ENCODE measurements around the gene ADAMTS9. TPM values are rescaled to one million over a fixed set of nuclear protein-coding genes. Genes with fewer than 3 reads are reported as not detected.

Gene ADAMTS9
- total RNA-seq, 3 donors from 2014 or later (not counting 1 experiment from before 2014, with no cell fraction given) = not detected

DNA sequence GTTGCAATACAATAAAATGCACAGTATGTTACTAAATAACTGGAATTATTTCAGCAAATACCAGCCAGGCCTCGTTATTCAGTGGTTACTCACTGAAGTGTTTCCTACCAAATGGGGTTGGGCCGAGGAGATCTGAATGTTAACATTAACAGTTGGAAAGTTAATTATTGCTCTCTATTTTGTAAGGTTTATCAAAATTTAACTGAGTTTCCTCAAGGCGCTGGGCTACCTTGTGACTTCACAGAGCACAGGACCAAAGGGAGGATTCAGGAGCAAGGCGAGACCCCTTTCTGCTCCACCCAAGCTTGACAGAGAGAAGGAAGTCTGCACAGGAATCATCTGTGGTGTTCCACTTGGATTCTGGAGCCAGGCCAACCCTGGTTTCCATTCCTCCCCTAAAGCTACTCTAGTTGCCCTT is 21.6 kb downstream of the ADAMTS9 start:
- H3K36me3 ChIP-seq (ENCODE audit: control insufficient read depth, insufficient read depth, low read length) = no peaks in the 10 kb centered on the region
- no peak overlapping the region for H3K27ac Mint-ChIP-seq
- H3K27me3 ChIP-seq (ENCODE audit: control insufficient read depth, insufficient read depth, low read length) = no peaks in the 10 kb centered on the region
- no peak for ATAC-seq
- intact Hi-C loops (cut with micrococcal nuclease) = no loop called here
- H3K4me1 Mint-ChIP-seq = no peaks in the 10 kb centered on the region
- no peaks in the 10 kb centered on the region for H3K27me3 Mint-ChIP-seq (ENCODE audit: low read depth in 2 of 2)
- 60% methylated on average over 4 of the region's 4 CpGs for WGBS (ENCODE audit: insufficient coverage)
- H3K36me3 Mint-ChIP-seq = peaks cover 5% of the 10 kb centered on the region
- no peak overlapping the region for H3K4me3 Mint-ChIP-seq
- H3K9me3 ChIP-seq (ENCODE audit: control insufficient read depth, insufficient read depth, low read length) = no peaks in the 10 kb centered on the region
- no peak for DNase-seq
- H3K9me3 Mint-ChIP-seq = peaks cover 6 to 12% of the 10 kb centered on the region in 2 donors
- no peak overlapping the region for H3K4me3 ChIP-seq (ENCODE audit: low read length)
- H3K27ac ChIP-seq (ENCODE audit: low read length) = no peak overlapping the region
- TF ChIP-seq, protein P1, sequence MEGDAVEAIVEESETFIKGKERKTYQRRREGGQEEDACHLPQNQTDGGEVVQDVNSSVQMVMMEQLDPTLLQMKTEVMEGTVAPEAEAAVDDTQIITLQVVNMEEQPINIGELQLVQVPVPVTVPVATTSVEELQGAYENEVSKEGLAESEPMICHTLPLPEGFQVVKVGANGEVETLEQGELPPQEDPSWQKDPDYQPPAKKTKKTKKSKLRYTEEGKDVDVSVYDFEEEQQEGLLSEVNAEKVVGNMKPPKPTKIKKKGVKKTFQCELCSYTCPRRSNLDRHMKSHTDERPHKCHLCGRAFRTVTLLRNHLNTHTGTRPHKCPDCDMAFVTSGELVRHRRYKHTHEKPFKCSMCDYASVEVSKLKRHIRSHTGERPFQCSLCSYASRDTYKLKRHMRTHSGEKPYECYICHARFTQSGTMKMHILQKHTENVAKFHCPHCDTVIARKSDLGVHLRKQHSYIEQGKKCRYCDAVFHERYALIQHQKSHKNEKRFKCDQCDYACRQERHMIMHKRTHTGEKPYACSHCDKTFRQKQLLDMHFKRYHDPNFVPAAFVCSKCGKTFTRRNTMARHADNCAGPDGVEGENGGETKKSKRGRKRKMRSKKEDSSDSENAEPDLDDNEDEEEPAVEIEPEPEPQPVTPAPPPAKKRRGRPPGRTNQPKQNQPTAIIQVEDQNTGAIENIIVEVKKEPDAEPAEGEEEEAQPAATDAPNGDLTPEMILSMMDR (IDR thresholded peaks at IDR 0.05) = no peak
- H3K4me1 ChIP-seq (ENCODE audit: control insufficient read depth, insufficient read depth, low read length) = no peaks in the 10 kb centered on the region

DNA sequence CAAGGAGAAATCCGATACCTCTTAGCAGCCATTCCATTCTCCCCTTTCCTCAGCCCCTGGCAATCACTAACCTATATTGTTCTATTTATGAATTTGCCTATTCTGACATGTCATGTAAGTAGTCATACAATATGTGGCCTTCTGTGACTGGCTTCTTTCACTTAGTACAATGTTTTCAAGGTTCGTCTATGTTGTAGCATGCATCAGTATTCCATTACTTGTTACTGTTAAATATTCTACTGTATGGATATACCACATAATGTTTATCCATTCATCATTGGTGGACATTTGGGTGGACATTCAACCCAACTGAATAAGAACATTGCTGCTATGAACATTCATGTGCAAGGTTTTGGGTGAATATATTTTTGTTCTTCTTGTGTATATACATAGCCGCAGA is 23.4 kb downstream of the ADAMTS9 start:
- Mint-ChIP-seq H3K4me1 (no peaks in the 10 kb centered on the region), H3K4me3 (no peak overlapping the region), H3K36me3 (peaks cover 5% of the 10 kb centered on the region), H3K27me3 (ENCODE audit: low read depth in 2 of 2) (no peaks in the 10 kb centered on the region), H3K27ac (no peak overlapping the region), H3K9me3 (peaks cover 6 to 7% of the 10 kb centered on the region in 2 donors)
- no peaks in the 10 kb centered on the region for H3K36me3 ChIP-seq (ENCODE audit: control insufficient read depth, insufficient read depth, low read length)
- intact Hi-C loops (cut with micrococcal nuclease) = no loop called here
- WGBS (ENCODE audit: insufficient coverage) = 100% methylated on average over 2 of the region's 3 CpGs
- DNase-seq (no peak), ATAC-seq (no peak)
- no peak overlapping the region for H3K27ac ChIP-seq (ENCODE audit: low read length)
- TF ChIP-seq, protein P1 (IDR thresholded peaks at IDR 0.05) = no peak
- no peaks in the 10 kb centered on the region for H3K27me3 ChIP-seq (ENCODE audit: control insufficient read depth, insufficient read depth, low read length)
- no peak overlapping the region for H3K4me3 ChIP-seq (ENCODE audit: low read length)
- H3K4me1 ChIP-seq (ENCODE audit: control insufficient read depth, insufficient read depth, low read length) = no peaks in the 10 kb centered on the region
- H3K9me3 ChIP-seq (ENCODE audit: control insufficient read depth, insufficient read depth, low read length) = no peaks in the 10 kb centered on the region

DNA sequence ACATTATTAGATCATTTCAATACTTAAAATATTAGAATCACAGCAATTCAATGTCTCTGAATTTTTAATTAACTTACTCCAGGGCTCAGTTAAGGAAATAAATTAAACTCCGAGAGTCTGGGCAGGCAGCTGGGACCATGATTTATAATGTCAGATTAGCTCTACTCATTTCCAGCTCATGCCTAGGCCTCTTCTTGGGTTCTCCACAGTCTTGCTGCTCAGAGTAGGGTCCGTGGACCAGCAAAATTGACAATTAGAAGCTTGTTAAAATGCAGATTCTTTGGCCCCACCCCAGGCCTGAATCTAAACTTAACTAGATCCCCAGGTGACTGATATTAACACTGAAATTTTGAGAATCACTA is 28.2 kb downstream of the ADAMTS9 start:
- H3K4me3 ChIP-seq (ENCODE audit: low read length) = no peak overlapping the region
- TF ChIP-seq, protein P1 (IDR thresholded peaks at IDR 0.05) = no peak
- Mint-ChIP-seq H3K4me1 (no peaks in the 10 kb centered on the region), H3K4me3 (no peak overlapping the region), H3K27ac (no peak overlapping the region), H3K27me3 (ENCODE audit: low read depth in 2 of 2) (no peaks in the 10 kb centered on the region), H3K36me3 (peaks cover 5% of the 10 kb centered on the region), H3K9me3 (peaks cover 6 to 7% of the 10 kb centered on the region in 2 donors)
- no peaks in the 10 kb centered on the region for H3K9me3 ChIP-seq (ENCODE audit: control insufficient read depth, insufficient read depth, low read length)
- no peak overlapping the region for H3K27ac ChIP-seq (ENCODE audit: low read length)
- 69% methylated on average over 2 of the region's 2 CpGs for WGBS (ENCODE audit: insufficient coverage)
- ATAC-seq (no peak), DNase-seq (no peak)
- no peaks in the 10 kb centered on the region for H3K36me3 ChIP-seq (ENCODE audit: control insufficient read depth, insufficient read depth, low read length)
- no peaks in the 10 kb centered on the region for H3K27me3 ChIP-seq (ENCODE audit: control insufficient read depth, insufficient read depth, low read length)
- no peaks in the 10 kb centered on the region for H3K4me1 ChIP-seq (ENCODE audit: control insufficient read depth, insufficient read depth, low read length)
- intact Hi-C loops (cut with micrococcal nuclease) = no loop called here

DNA sequence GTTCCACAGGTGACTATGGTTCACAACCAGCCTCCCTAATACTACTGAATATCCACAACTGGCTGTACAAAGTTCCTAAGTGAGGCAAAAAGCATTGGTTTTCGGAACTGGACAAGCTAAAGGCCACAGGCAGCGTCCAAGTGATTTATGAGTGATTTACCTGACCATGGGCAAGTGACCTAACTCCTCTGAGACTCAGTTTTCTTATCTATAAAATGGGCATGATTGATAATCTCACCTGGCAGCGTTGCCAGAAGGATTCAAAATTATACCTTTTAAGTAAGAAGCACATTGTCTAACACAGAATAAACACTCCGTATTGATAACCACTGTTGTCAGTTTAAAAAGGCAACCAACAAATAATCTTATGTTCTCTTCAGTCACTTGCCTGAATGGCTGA is 29.8 kb downstream of the ADAMTS9 start:
- H3K4me1 Mint-ChIP-seq = no peaks in the 10 kb centered on the region
- Histone ChIP-seq H3K9me3 (ENCODE audit: control insufficient read depth, insufficient read depth, low read length) (no peaks in the 10 kb centered on the region), H3K36me3 (ENCODE audit: control insufficient read depth, insufficient read depth, low read length) (no peaks in the 10 kb centered on the region), H3K4me3 (ENCODE audit: low read length) (no peak overlapping the region), H3K4me1 (ENCODE audit: control insufficient read depth, insufficient read depth, low read length) (no peaks in the 10 kb centered on the region), H3K27ac (ENCODE audit: low read length) (no peak overlapping the region), H3K27me3 (ENCODE audit: control insufficient read depth, insufficient read depth, low read length) (no peaks in the 10 kb centered on the region)
- intact Hi-C loops (cut with micrococcal nuclease) = no loop called here
- H3K4me3 Mint-ChIP-seq = no peak overlapping the region
- 79% methylated on average over 4 of the region's 4 CpGs for WGBS (ENCODE audit: insufficient coverage)
- no peak for DNase-seq
- H3K36me3 Mint-ChIP-seq = peaks cover 5% of the 10 kb centered on the region
- H3K27ac Mint-ChIP-seq = no peak overlapping the region
- ATAC-seq = no peak
- H3K27me3 Mint-ChIP-seq (ENCODE audit: low read depth in 2 of 2) = no peaks in the 10 kb centered on the region
- TF ChIP-seq, protein P1 (IDR thresholded peaks at IDR 0.05) = no peak
- peaks cover 4 to 6% of the 10 kb centered on the region in 2 donors for H3K9me3 Mint-ChIP-seq
